Right kidney (tissue), 1 donor: ENCODE data around the gene PAM16.
"Not testable (repeated sequence)": the region's sequence is repeated elsewhere in the genome, so short reads cannot be mapped to it uniquely, and the experiment has no call there.

Experiments
- DNase-seq: peaks from one replicate; pipeline ENCODE4 v3.0.0-alpha.2; 2016

The PAM16 gene

DNA sequence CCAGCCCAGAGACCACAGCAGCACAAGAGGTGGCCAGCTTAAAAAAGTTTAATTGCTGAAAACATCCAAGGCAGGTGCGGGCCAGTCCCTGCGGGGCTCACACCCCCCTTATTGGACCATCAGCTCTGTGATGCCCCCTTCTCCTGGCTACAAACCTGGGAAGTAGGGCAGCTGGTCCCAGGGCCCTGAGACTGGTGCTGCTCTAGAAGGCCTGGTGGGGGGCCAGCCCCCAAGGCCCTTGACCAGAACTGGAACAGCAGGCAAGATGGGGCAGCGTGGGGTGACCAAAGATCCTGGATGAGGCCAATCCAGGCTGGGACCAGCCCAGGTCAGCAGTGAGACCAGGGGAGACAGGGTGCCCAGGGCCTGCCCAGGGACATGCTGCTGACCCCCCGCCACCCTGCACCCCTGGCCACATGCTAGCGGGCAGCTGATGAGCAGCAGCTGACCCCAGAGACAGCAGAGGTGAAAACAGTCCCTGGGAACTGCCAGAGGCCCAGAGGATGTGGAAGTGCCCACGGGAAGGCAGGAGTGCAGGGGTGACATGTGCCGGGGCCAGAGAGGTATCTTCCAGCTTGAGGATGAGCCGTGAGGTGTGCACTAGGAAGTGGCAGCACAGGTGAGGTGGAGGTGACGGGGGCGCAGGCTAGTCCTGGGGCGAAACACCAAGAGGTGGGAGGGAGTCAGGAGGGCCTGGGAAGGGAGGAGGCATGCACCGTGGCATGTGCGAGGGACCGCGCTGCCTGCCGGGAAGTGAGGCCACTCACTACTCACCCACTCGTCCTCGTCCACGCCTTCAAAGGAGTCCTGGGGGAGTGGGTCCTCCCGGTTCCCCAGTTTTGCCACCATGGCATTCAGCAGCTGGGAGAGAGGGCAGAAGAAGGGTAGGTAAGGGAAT is 3.6 kb upstream of the PAM16 start:
- DNase-seq: no peak

- no peak for DNase-seq
Observed at GRCh38 chr16:4353675-4354074, 2.6 kb upstream of the PAM16 start.

- no peak for DNase-seq
Observed at GRCh38 chr16:4352843-4353242, 1.7 kb upstream of the PAM16 start.

GRCh38 chr16:4351880-4352279 is 759 bp upstream of the PAM16 start:
- no peak for DNase-seq

- no peak for DNase-seq
Observed at GRCh38 chr16:4350365-4350786, 745 bp downstream of the PAM16 start.

DNA sequence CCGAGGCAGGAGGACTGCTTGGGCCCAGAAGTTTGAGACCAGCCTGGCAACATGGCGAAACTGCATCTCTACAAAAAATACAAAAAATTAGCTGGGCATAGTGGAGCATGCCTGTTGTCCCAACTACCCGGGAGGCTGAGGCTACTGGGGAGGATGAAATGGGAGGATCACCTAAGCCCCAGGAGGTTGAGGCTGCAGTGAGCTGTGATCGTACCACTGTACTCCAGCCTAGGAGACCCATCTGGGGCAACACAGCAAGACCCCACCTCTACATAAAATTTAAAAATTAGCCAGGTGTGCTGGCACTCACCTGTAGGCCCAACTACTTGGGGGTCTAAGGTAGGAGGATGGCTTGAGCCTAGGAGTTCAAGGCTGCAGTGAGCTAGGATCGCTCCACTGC is 1.8 kb downstream of the PAM16 start:
- DNase-seq: no peak

DNA sequence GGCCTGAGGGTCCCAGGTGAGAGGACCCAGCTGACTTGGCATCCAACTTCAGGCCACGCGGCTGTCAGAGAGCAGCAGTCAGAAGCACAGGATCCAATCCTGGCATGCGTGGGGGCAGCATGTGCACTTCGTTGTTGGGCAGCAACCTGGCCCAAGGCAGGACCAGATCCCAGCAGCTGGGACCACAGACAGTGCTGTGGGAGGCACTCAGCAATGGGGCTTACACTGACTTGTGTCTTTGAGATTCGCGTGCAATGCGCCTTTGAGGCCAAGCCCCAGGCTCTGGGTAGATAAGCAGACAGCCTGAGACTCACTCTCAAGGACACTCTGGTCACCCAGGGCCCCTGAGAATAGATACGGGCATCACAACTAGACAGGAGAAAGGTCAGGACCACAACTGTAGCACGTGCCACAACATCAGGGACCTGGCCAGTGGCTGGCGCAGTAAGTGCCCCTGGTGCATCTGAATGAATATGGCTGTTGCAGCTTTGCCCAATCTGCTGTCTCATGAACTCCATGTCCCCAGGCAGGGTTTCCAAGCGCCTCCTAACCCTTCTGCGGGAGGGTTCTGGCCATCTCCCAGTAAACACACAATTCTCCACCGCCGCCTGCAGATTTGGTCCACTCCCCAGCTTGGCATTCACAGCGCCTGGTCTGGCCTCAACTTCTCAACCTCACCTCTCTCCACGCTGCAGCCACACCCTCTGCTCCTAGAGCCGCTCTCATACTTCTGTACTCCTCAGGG is 3.2 kb downstream of the PAM16 start:
- DNase-seq: no peak

DNA sequence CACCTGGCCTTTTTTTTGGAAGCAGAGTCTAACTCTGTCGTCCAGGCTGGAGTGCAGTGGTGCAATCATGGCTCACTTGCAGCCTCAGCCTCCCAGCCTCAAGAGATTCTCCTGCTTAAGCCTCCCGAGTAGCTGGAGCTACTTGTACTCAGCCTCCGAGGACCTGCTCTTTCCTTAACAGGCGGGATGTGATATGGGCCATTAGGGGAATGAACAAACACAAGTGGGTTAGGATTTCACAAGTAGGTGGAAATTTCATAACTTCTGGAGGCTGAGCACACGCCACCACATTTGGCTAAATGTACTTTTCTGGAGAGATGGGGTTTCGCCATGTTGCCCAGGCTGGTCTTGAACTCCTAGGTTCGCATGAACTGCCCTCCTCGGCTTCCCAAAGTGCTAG is 4.1 kb downstream of the PAM16 start:
- DNase-seq: no peak

DNA sequence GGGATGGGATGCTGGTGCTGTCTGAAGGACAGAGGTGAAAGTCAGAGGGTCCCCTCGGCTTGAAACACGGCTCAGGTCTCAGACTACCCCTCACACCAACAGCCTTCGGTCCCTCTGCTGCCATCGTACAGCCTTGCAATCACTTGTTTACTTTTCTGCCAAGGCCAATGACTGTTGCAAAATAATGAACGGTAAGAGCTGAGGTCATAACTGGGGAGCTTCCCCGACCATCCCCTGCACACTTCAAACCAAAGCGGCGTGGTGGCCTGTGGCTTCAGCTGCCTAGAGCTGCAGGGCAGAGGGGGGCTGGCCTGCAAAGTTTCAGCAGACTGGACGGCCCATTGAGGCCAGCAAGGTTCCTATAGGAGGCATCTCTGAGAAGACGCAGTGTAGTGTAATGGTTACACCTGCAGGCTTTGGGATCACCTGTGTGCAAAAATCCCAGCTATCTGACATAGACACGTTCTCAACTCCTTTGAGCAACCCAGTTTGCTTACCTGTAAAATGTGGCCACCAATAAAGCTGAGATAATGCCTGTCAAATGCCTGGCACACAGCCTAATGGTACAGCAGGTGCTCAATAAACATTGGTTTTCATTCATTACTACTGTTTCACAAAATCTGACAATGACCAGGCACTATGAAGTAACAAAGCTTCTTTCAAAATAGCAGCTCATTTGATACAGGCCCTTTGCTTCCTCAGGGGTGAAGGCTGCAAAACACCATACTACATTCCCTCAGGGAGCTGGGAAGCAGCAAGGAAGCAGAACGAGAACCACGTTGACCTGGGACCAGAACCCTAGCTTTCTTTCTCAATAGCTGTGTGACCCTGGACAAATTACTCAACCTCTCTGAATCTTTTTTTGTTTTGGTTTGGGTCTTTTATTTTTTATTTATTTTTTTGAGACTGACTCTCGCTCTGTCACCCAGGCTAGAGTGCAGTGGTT is 5.0 kb downstream of the PAM16 start:
- DNase-seq: no peak

DNA sequence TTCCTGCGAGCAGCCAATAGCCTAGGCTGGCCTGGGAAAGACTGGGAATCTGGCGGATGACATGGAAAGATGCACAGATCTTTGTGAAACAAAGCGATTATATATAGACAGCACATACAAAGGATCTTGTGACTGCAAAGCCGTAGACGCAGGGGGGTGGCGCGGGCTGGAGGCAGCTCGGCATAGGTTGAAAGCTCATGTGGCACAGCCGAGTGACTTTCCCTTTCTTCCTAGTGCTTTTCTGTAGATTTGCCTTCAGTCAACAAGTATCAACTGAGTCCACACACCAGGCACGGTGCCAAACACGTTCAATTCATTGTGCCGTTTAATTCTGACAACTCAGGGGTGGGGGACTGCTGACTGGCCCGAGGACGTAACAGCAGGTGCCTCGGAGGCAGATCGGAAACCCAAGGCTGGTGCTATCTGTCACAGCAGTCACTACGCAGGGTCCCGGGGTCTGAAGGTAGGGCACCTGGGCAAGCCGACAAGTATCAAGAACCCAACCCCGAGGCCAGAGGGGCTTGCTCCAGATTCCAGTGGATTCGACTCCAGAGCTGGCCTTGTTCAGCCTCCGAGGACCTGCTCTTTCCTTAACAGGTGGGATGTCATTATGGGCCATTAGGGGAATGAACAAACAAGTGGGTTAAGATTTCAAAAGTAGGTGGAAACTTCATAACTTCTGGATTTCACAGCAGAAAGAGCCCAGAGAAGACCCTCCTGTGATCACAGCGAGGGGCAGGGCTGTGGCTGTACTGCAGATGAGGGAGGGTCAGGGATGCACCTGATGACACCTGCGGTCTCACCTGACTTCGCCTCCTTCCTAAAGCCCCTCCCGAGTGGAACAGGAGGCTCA is 5.9 kb downstream of the PAM16 start:
- DNase-seq: no peak

DNA sequence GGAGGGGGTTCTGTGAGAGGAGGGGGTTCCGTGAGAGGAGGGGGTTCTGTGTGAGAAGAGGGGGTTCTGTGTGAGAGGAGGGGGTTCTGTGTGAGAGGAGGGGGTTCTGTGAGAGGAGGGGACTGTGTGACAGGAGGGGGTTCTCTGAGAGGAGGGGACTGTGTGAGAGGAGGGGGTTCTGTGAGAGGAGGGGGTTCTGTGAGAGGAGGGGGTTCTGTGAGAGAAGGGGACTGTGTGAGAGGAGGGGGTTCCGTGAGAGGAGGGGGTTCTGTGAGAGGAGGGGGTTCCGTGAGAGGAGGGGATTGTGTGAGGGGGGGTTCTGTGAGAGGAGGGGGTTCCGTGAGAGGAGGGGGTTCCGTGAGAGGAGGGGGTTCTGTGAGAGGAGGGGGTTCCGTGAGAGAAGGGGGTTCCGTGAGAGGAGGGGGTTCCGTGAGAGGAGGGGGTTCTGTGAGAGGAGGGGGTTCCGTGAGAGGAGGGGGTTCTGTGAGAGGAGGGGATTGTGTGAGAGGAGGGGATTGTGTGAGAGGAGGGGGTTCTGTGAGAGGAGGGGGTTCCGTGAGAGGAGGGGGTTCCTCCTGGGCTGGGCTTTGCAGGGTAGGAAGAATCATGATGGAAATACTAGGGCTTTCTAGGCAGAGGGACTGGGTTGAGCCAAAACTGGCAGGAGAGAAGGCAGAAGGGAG is 6.7 kb downstream of the PAM16 start:
- DNase-seq: not testable (repeated sequence)

DNA sequence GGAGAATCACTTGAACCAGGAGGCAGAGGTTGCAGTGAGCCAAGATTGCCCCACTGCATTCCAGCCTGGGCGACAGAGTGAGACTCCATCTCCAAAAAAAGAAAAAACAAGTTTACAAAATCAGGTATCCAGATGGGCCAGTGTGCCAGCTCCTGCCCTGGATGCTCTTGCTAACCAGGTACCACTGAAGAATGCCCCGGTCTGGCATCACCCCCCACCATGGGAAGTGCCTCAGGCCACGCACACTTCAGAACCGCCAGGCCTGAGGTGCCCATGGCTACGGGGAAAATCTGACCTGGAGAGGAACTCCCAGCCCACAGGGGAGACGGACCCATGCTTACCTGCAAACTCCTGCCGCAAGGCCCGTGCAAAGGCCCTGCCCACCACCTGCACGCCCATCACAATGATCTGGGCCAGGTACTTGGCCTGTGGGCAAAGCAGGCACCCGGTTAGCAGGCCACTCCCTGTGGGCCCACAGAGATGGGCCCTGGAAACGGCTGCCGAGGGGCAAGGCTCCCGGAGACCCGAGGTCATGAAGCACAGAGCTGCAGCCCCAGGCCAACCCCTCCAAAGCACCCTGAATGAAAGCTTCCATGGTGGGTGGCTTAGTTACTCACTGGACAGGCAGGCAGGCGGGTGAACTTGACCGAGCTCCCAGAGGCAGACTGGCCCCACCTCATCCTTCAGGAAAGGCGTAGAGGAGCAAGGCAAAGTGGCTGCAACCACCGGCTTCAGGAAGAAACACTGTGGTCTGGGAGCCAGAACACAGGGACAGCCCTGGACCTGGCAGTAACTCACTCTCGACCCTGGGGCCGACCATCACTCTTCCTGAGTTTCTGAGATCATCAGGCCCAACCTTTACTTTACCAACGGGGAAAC is 8.0 kb downstream of the PAM16 start:
- no peak for DNase-seq

DNA sequence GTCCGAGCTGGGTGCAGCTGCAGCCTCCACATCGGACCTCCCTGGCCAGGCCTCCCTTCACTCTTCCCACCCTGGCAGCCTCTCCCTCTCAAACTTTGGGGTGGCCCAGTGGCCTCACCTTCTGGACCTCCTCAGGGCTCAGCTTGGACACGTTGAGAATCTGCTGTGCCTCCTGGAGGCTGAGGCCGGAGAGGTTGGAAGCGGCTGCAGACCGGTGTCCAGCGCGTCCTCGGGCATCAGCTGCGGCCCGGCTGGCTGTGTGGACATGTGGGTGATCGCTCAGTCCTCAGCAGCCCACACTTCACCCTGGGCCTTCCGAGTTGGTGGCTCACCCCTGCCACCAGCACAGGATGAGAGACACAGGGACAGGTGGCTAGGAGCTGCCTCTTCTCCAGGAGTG is 9.9 kb downstream of the PAM16 start:
- no peak for DNase-seq

- DNase-seq: no peak
Observed at GRCh38 chr16:4340443-4340842, 10.7 kb downstream of the PAM16 start.

- DNase-seq: no peak
Observed at GRCh38 chr16:4339909-4340308, 11.2 kb downstream of the PAM16 start.

DNA sequence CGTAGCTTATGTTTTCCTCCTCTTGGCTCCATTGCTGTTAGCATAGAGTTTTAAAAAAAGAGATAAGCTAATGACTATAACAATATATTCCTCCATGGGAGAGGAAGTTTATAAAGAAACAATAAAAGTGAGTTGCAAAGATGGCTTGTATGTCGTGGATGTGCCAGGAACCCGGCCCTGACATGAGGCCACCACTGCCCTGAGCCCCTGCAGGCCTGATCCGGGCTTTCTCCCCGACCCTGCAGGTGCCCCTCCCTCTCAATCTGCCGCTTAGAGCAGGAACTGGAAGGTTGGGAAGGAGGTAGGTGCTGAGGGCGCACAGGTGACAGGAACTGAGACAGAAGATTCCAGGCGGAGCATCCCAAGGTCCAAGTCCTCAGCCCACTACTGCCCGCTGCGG is 11.7 kb downstream of the PAM16 start:
- DNase-seq: no peak

DNA sequence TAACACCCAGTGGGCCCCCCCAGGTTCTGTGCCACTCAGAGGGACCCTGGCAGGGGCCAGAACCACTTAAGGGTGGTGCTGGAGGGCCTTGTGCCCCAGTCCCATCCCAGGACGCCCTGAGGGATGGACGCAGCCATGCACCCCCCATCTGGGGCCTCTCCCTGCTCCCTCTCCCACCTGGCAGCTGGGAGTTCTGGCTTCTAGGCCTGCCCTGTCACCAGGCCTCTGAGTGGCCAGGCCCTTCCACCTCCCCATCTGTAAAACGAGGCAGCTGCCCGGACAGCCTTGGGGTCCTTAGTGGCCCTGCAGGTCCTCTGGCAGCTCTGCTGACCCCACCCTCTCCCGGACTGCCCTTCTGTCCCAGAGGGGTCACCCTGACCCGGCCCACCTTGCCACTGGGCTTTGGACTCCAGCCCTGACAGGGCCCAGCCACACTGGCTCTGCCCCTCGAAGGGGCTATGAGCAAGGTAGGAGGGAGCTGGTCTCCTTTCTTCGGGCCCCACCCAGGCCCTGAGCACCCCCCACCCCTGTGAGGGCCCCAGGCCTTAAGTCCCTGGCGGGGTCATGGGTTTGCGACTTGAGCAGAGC is 12.3 kb downstream of the PAM16 start:
- no peak for DNase-seq

DNA sequence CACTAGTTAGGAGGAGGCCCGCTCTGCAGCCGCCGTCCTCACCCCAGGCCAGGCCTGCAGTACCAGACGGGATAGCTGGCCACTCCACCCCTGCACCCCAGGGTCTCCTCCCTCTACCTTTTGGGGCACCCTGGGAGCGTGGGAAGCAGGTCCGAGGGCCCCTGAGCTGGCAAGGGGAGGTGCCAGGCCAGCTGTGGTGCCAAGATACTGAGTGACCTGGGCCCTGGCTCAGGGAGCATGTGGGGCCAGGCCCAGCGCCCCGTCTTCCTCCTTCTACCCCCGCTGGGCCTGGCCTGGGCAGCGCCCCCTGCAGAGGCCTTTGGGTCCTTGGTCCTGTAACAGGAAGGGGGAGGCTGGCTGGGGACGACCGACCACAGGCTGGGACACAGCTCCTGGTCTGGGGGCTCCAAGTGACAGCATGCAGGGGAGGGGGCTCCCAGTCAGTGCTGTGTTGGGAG is 13.0 kb downstream of the PAM16 start:
- DNase-seq: no peak

- DNase-seq: no peak
Observed at GRCh38 chr16:4337540-4338088, 13.5 kb downstream of the PAM16 start.
